Measurements from ENCODE around the gene C8G.

The C8G gene

GRCh38 chr9:136990242-136990911, 45.3 kb downstream of the C8G start:
- no peak for TF ChIP-seq GATA3 (IDR thresholded peaks at IDR 0.05; ENCODE audit: low read depth, low read length)
- no peak for TF ChIP-seq GATA2 (IDR thresholded peaks at IDR 0.05; ENCODE audit: low read depth, low read length)

GRCh38 chr9:136991993-136992818, 47.2 kb downstream of the C8G start, which contains the start of gene PAXX:
TSS of gene PAXX (plus strand) at chr9:136992422. CDS start at chr9:136992444, 22 bp downstream.
- no peak for TF ChIP-seq GATA3 (IDR thresholded peaks at IDR 0.05; ENCODE audit: low read depth, low read length)
- TF ChIP-seq GATA2 (IDR thresholded peaks at IDR 0.05; ENCODE audit: low read depth, low read length): no peak

DNA sequence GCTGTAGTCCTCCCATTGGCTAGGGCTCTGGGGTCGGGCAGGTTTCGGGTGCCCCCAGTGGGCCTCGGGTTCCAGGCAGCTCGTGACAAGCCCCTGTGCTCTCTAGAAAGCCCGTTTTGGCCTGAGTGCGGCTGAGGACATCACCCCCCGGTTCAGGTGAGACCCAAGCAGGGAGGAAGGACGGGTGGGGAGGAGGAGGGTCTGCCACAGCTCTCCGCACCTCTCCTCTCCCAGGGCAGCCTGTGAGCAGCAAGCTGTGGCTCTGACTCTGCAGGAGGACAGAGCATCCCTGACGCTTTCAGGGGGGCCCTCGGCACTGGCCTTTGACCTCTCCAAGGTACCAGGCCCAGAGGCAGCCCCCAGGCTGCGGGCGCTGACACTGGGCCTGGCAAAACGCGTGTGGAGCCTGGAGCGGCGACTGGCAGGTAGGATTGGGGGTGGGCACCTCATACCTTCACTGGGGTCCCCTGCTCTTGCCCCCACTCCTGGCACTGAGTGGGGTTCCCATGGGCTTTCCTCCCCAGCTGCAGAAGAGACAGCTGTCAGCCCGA, 47.9 kb downstream of the C8G start:
- TF ChIP-seq GATA2 (IDR thresholded peaks at IDR 0.05; ENCODE audit: low read depth, low read length): no peak

- TF ChIP-seq GATA2 (IDR thresholded peaks at IDR 0.05; ENCODE audit: low read depth, low read length): no peak
- TF ChIP-seq GATA3 (IDR thresholded peaks at IDR 0.05; ENCODE audit: low read depth, low read length): no peak
These were observed 49.3 kb downstream of the C8G start for GRCh38 chr9:136994180-136994887.

GRCh38 chr9:136994888-136995230, 49.8 kb downstream of the C8G start:
- TF ChIP-seq GATA2 (IDR thresholded peaks at IDR 0.05; ENCODE audit: low read depth, low read length) (no peak), GATA3 (IDR thresholded peaks at IDR 0.05; ENCODE audit: low read depth, low read length) (no peak)

- TF ChIP-seq GATA2 (IDR thresholded peaks at IDR 0.05; ENCODE audit: low read depth, low read length) (no peak), GATA3 (IDR thresholded peaks at IDR 0.05; ENCODE audit: low read depth, low read length) (no peak)
These were observed 50.3 kb downstream of the C8G start for GRCh38 chr9:136995362-136995761.

DNA sequence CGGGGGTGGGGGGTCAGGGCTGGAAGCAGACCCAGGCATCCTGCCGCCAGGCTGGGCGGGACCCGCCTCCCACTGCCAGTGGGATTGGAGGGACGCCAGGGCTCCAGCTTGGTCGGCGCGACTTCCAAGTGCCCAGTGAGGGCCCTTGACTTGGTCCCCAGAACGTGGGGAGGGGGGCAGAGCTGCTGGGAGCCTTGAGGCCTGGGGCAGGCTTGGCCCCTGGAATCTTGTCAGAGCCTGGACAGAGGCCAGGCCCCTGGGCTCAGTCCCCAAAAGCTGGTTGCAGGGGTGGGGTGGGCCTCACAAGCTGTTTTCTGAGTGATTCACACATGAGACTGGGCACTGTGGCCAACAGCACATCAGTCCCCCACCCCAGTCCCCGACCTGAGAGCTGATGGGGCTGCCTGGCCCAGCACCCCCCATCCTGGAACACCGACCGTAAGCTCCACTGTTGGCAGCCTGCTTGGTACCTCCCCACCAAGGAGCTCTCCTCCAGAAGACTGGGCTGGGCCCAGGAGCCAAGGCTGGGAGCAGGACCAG, 50.8 kb downstream of the C8G start:
- no peak for TF ChIP-seq GATA2 (IDR thresholded peaks at IDR 0.05; ENCODE audit: low read depth, low read length)
- TF ChIP-seq GATA3 (IDR thresholded peaks at IDR 0.05; ENCODE audit: low read depth, low read length): no peak

Measured in SH-SY5Y (cell line).